SW480 (cell line): ENCODE measurements around the gene ESRRB.

ENCODE experiments used
- DNase-seq: peaks from one replicate; pipeline ENCODE4 v3.0.0-alpha.2; 2016; ENCODE audit warnings: low spot score

Gene ESRRB

GRCh38 chr14:76375947-76376404 lies at the start of gene ESRRB:
TSS of gene ESRRB (plus strand) at chr14:76376137. CDS start at chr14:76376402, 265 bp downstream.
- peak; percentile 88 for DNase-seq

DNA sequence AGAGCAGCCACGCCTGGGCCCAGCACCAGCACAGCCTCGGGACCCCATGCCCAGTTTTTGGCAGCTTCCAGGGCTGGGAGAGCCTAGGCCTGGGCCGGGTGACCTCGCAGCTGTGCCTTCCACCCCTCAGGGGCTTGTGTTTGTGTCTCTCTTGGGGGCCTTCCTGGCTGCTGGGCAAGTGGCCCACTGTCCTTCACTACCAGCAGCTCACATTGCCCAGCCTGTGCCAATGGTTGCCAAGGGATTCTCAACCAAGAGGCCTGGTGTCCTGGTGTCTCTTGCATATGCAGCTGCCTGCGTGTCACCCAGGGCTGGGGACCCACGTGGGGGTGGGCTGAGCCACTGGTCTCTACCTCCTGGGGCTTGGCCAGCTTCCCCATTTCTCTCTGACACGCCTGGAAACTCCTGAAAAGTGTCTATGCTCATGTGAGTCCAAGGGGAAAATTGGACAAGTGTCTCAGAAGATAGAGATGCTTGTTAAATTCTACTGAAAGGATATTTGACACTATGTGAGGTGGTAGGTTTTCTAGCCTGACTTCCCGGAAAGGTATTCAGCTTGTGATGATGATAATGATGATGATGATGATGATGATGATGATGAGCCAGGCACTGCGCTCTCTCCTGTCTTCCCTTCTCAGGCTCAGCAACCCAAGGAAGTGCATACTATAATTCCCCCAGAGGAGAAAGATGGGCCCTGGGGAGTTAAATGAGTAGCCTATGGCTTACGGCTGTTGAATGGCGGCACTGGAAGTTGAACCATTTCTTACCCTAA lies 48.8 kb upstream of the ESRRB start:
- no peak for DNase-seq

DNA sequence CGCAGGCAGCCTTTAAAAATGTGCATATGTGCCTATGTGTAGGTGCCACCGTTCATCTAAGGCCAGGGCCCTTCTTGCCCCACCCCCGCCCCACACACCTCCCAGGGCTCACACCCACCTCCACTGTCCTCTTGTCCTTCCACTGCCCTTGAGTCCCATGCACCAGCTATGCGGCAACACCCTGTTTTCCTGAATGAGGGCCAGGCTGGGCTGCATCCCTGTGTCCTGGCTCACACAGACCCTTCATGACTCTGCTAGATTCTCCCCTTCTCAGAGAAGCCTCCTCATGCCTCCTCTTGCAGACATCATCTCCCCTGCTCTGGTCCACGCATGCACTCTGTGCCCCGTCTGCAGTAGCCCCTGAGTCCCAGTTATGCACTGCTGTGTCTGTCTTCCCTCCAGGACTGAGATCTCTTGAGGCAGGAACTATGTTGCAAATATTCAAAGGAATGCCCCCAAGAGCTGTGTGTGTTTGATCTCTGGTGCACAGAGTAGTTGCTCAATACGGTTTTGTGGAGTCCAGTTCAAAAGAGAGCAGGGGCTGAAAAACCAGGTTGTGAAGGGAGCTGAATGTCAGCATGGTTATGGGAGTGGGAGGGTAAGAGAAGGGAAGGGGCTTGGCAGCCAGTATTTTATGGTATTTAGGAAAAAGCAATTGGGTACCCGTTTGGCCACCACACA lies 47.3 kb upstream of the ESRRB start:
- no peak for DNase-seq

DNA sequence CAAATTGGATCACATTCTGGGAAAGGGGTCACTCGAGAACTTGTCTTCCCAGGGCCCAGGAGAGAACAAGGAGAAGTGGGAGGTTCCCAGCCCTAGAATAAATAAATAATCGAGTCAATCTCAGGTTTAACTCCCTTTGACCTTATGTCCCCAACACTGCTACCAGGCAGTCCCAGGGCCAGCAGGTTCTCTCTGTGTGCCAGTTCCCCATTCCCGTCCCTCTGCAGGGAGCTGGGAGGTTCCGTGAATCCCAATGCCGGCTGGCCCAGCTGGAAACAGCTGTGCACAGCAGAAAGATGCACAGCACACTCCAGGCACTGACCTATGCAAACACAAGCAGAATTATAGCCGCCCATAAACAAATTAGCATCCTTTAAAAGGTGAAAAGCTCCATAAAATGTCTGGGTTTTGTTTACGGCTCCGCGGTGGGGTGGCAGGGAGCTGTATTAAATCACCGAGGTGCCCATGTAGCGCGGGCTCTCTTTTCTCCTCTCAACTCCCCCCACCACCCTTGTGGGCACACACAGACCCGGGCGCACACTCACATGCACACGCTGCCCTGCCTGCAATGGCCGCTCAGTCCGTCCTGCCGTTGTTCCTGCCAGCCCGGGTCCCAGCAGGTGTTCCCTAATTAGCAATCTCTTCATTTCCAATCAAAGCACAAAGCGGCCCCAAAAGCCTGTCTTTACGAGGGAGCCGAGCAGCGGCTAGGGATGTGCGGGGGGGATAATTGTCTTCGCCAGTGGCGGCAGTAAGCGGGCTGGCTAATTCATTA lies 46.6 kb upstream of the ESRRB start:
- no peak for DNase-seq

- no peak for DNase-seq
These were observed 46.0 kb upstream of the ESRRB start for GRCh38 chr14:76329951-76330350.

DNA sequence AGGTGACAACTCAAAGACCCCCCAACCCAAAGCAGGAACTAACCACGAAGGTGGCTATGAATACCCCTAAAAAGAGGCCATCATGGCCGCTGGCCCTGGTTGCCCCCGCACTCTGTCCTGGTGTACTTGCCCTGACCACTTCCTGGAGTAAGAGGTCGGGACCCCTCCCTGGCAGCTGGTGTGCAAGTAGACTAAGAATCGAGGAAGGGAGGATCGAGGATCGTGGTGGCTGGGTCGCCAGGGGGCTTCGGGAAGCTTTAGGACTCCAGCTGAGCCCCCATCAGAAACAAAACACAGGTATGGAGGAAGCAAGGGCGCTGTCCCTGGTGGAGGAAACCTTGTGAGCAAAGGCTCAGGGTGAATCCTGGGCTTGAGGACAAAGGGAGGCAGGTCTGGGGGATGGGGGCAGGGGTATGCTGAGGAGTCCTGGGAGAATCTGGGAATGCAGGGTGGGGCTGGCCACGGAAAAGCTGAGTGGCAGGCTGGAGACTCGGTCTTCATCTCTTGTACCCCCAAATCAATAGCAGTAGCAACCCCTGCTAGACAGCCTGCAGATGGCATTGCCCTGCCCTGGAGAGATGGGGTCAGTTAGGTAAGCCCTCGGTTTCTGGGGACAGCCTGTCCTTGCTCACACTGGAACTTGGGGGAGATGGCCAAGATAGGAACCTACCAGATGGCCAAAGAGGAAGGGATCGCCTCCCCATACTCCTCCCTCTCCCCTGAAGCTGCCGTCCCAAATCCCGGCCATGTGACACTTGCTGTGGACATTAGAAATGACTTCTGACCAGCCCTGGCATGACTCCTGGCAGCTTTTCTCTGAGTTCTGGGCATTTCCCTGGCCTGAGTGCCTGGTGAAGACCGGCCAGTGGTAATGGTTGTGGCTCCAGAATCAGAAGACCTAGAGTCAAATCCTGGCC lies 45.3 kb upstream of the ESRRB start:
- DNase-seq: no peak

GRCh38 chr14:76331328-76332011 lies 44.5 kb upstream of the ESRRB start:
- no peak for DNase-seq

GRCh38 chr14:76333664-76334063 lies 42.3 kb upstream of the ESRRB start:
- no peak for DNase-seq

- DNase-seq: no peak
These were observed 41.6 kb upstream of the ESRRB start for GRCh38 chr14:76334316-76334715.

DNA sequence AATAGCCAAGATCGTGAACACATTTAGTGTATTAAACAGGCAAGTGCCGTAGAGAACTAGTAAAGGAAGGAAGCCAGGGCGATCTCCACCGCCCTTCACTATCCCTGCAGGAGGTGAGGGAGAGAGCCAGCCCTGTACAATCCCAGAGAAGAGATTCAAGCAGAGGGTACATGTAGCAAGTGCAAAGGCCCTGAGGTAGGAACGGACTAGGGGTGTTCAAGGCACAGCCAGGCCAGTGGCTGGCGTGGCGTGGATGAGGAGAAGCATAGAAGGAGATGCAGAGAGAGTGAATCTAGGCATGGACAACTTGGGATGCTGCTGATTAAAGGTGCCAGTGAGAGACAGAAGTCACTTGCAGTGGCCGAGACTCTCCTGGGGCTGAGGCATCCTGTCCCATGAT lies 39.1 kb upstream of the ESRRB start:
- no peak for DNase-seq

DNA sequence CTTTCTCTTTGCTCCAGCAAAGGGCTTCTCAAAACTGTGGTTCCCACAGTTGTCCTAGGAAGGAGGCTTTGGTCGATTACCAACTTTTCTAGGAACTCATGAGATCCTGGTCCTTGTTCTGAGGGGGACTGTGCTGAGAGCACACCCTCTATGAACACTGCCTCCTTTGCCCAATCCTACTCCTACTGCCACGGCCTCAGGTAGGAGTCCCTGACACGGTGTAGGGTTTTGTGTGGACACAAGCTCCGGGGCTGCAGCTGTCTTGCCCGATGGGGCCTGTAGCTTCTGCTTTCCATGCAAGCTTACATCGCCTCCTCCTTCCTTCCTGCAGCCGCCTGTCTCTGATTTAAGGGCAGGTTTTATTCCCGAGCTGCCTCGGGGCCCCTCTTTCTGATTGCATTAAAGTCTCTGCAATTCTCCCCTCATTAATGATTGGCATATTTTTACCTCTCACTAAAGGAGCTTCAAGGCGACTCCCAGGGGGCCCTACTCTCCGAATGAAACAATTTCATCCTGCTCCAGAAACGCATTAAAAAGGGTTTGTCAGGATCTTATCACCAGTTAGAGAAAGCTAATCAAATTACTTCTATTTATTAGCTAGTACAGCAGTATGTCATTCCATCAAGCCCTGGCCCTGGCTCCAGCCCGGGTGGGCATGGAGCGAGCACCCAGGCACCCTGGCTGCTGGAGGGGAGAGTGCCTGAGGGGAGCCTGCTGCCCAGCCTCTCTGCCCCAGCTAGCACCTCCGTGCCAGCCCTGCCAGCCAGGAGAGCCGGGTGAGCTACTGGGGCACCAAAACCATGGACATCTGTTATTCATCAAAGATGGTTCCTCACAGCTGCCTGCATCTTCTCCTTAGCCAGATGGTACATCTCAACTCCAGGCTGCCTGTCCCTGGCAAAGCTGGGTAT lies 38.0 kb upstream of the ESRRB start:
- DNase-seq: no peak

DNA sequence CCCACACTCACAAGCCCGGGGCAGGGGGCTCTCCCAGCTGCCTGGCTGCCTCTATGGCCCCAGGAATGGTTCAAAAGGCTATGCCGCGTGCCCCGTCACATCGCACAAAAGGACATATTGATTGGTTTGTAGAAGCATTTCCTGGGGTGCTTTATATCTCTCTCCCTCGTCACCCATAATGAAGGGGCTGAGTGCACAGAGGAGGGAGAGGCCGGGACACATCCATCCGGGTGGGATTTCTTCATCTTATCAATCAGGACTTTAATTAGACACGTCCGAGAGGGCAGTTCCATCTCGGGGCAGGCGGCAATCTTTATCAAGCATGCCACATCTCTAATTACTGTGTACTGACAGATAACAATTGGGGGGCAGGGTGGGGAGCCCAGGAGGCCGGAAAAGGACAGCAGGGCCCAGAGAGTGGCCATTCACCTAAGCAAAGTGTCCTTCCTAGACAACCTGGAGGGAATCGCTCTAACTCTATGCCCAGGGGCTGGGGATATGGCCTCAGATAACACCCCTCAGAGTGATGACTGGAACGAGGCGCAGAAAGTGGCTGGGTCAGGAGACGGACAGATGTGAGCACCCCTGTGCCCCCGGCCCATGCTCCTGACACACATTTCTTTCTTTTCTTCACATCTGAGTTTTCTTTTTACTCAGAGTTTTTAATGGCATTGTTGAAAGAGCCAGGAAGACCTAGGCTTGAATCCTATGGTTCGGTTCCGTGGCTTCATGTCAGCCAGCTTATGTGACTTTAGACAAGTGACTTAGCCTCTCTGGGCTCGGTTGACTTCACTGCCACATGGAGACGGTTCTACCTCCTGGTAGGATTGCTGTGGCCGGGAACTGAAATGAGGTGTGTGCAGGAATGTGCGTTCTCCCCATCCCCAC lies 36.0 kb upstream of the ESRRB start:
- DNase-seq: no peak

GRCh38 chr14:76343386-76343785 lies 32.6 kb upstream of the ESRRB start:
- DNase-seq: no peak

- peak; percentile 36 for DNase-seq
These were observed 29.4 kb upstream of the ESRRB start for GRCh38 chr14:76346391-76347160.

DNA sequence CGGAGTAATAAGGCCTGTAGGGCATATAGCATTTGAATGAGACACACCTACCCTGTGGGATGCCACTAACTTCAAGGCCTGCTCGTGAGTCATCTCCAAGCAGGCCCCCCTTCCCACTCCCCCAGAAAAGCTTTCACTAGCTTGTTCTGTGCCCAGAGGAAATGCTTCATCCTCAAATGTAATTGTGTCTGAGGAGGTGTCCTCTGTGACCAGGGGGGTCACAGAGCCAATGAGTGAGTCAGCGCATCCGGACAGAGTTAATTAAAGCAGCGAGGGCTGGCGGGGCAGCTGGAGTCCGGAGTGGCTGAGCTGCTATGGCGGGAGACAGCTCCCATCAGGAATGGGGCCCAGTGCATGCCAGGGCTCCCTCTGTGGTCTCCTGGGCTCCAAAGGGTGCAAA lies 27.0 kb upstream of the ESRRB start:
- DNase-seq: peak; percentile 96

DNA sequence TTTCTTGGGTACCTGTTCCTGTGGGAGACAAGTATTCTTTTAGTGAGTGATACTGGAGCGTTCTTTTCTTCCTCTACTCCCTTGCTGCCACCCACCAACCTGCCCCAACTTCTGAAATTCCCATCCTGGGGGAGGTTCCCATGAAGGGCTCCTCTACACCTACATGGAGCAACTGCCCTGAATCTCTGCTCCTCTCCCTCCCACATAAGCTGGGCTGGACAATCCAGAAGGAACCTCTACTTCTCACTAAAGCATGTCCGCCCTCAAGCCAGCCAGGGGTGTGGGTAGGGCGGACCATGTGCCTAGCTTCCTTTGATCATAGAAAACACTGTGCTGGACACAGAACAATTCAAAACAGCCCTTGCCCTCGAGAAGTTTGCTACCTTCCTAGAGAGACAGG lies 25.9 kb upstream of the ESRRB start:
- no peak for DNase-seq

DNA sequence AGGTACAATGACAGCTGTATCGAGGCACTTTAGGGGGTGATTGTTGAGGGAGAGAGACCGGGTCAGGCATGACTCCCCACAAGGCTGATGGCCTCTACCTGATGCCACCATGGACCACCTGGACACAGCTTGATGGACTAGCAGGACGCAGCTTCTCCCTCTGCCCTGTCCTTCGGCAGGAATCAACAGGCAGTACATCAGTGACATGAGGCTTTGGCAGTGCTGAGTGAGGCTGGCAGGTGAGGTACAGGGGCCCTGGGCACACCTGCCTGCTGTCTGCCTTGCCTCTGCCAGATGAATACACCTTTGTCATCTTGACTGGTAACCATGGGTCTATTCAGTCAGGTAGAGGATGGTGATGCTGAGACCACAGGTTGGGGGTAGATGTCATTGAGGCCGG lies 25.3 kb upstream of the ESRRB start:
- no peak for DNase-seq

- no peak for DNase-seq
These were observed 24.0 kb upstream of the ESRRB start for GRCh38 chr14:76351941-76352340.
